Measurements from ENCODE around the gene PAH. TPM values are rescaled to one million over a fixed set of nuclear protein-coding genes. Genes with fewer than 3 reads are reported as not detected.

PAH gene
- total RNA-seq, 1 donor from 2014 or later = not detected

DNA sequence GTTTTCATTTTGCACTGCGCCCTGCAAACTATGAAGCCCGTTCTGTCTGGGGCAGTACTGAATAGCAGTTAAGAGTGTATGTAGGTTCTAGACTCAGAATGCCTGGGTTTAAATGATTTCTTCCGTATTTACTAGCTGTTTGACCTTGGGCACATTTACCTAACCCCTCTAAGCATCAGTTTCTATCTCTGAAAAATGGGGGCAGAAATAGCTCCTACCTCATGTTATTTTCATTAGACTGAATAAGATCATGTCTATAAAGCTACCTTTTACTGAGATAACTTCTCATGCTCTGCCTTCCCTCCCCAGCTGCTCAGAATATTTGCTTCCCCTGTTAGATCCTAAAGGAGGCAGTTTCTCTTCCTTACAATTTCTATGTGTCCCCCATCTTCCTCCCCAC, 5.7 kb downstream of the PAH start:
- DNase-seq (ENCODE audit: low spot score in 2 of 2) = no peak
- no peak overlapping the region for H3K27ac ChIP-seq
- H3K27me3 ChIP-seq = no peaks in the 10 kb centered on the region
- H3K4me3 ChIP-seq = no peak overlapping the region
- H3K4me1 ChIP-seq = no peaks in the 10 kb centered on the region
- TF ChIP-seq, protein P1, sequence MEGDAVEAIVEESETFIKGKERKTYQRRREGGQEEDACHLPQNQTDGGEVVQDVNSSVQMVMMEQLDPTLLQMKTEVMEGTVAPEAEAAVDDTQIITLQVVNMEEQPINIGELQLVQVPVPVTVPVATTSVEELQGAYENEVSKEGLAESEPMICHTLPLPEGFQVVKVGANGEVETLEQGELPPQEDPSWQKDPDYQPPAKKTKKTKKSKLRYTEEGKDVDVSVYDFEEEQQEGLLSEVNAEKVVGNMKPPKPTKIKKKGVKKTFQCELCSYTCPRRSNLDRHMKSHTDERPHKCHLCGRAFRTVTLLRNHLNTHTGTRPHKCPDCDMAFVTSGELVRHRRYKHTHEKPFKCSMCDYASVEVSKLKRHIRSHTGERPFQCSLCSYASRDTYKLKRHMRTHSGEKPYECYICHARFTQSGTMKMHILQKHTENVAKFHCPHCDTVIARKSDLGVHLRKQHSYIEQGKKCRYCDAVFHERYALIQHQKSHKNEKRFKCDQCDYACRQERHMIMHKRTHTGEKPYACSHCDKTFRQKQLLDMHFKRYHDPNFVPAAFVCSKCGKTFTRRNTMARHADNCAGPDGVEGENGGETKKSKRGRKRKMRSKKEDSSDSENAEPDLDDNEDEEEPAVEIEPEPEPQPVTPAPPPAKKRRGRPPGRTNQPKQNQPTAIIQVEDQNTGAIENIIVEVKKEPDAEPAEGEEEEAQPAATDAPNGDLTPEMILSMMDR (IDR thresholded peaks at IDR 0.05) = no peak
- H3K9me3 ChIP-seq = no peaks in the 10 kb centered on the region
- H3K36me3 ChIP-seq = no peaks in the 10 kb centered on the region
- intact Hi-C loops (cut with DNase I) = no loop called here

GRCh38 chr12:102910792-102911191, 6.3 kb downstream of the PAH start:
- Histone ChIP-seq H3K9me3 (no peaks in the 10 kb centered on the region), H3K4me3 (no peak overlapping the region), H3K27me3 (no peaks in the 10 kb centered on the region), H3K4me1 (no peaks in the 10 kb centered on the region), H3K27ac (no peak overlapping the region), H3K36me3 (no peaks in the 10 kb centered on the region)
- TF ChIP-seq, protein P1 (IDR thresholded peaks at IDR 0.05) = no peak
- no peak for DNase-seq (ENCODE audit: low spot score in 2 of 2)
- intact Hi-C loops (cut with DNase I) = no loop called here

GRCh38 chr12:102910137-102910536, 6.9 kb downstream of the PAH start:
- TF ChIP-seq, protein P1 (IDR thresholded peaks at IDR 0.05) = no peak
- intact Hi-C loops (cut with DNase I) = no loop called here

DNA sequence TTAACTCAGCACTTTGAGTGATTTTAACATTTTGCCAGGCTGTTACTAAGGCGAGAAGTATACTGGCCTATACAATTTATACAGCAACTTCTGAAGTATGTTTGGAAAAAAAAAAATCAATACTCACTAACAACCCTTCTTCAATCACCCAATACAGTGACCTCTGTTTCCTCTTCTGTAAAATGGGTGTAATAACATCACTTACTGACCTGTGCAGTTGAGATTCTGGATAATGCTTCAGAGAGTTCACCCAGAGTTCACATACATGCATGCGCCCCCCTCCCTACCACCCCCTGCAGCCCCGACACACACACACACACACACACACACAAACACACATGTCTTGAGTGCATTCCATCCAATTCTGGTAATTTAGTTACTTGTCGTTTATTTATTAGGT, 9.1 kb downstream of the PAH start:
- intact Hi-C loops (cut with DNase I) = no loop called here
- H3K27ac ChIP-seq = no peak overlapping the region
- no peaks in the 10 kb centered on the region for H3K36me3 ChIP-seq
- H3K4me3 ChIP-seq = no peak overlapping the region
- TF ChIP-seq, protein P1 (IDR thresholded peaks at IDR 0.05) = no peak
- no peak for DNase-seq (ENCODE audit: low spot score in 2 of 2)
- no peaks in the 10 kb centered on the region for H3K27me3 ChIP-seq
- no peaks in the 10 kb centered on the region for H3K4me1 ChIP-seq
- H3K9me3 ChIP-seq = no peaks in the 10 kb centered on the region

More at GRCh38 chr12:102910137-102910536, 6.9 kb downstream of the PAH start:
- H3K27ac ChIP-seq = no peak overlapping the region
- H3K9me3 ChIP-seq = no peaks in the 10 kb centered on the region
- H3K4me1 ChIP-seq = no peaks in the 10 kb centered on the region
- no peak for DNase-seq (ENCODE audit: low spot score in 2 of 2)
- no peak overlapping the region for H3K4me3 ChIP-seq
- H3K27me3 ChIP-seq = no peaks in the 10 kb centered on the region
- no peaks in the 10 kb centered on the region for H3K36me3 ChIP-seq

GRCh38 chr12:102905229-102905628, 11.8 kb downstream of the PAH start:
- Histone ChIP-seq H3K4me1 (no peaks in the 10 kb centered on the region), H3K4me3 (no peak overlapping the region), H3K9me3 (no peaks in the 10 kb centered on the region), H3K36me3 (no peaks in the 10 kb centered on the region), H3K27me3 (no peaks in the 10 kb centered on the region), H3K27ac (no peak overlapping the region)
- intact Hi-C loops (cut with DNase I) = no loop called here
- TF ChIP-seq, protein P1 (IDR thresholded peaks at IDR 0.05) = no peak
- DNase-seq (ENCODE audit: low spot score in 2 of 2) = no peak

DNA sequence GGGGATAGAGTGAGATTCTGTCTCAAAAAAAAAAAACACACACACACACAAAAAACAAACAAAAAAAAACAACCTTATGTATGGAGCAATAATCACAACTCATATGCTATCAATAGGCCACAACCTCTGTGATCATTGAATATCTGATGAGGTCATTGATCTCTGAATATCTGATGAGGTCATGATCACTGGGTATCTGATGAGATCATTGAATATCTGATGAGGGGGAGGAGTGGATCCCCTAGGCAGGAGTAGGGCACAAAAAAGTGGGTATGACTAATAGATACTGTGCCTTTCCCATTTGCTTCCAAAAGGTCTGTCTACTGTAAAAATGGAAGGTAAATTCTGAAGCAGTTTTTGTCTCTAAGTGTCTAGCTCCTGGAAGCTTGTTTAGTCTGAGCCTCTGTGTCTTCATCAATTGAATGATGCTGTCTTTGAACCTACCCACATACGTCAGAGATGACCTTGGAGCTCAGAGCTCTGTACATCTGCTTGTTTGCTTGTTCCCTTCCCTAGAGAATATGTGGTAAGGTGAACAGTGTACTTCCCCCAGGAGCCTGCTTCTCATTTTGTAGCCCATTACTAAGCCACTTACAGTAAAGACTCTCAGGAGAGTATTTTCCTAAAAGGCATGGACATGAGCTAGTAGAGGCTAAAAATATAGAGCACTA, 13.6 kb downstream of the PAH start:
- Histone ChIP-seq H3K4me3 (no peak overlapping the region), H3K27me3 (no peaks in the 10 kb centered on the region), H3K4me1 (no peaks in the 10 kb centered on the region), H3K9me3 (no peaks in the 10 kb centered on the region), H3K27ac (no peak overlapping the region), H3K36me3 (no peaks in the 10 kb centered on the region)
- TF ChIP-seq, protein P1 (IDR thresholded peaks at IDR 0.05) = no peak
- no peak for DNase-seq (ENCODE audit: low spot score in 2 of 2)
- intact Hi-C loops (cut with DNase I) = no loop called here

Measured in ascending aorta (tissue), 2 donors.